Astrocyte (in vitro differentiated cells and primary cell): Measurements from ENCODE around the gene TMEM151A. TPM values are rescaled to one million over a fixed set of nuclear protein-coding genes. Genes with fewer than 3 reads are reported as not detected.
A peak's percentile ranks its signal among the peaks of the same experiment; 100 is the strongest.

ENCODE experiments used
- DNase-seq: peaks from one replicate; pipeline ENCODE4 v3.0.0-alpha.2; 2010; ENCODE audit warnings: low read depth
- FAIRE-seq: peaks from 2 replicates; lab custom pipeline; 2011; peaks lifted over from hg19 to GRCh38; lab: Jason Lieb, UNC
- H2AFZ ChIP-seq: 2 replicates; pipeline ENCODE4 v1.6.0; 2012; ENCODE audit warnings: low read depth, low read length, inconsistent platforms
- H3K27ac ChIP-seq: 2 replicates; pipeline ENCODE4 v1.5.1; 2011; ENCODE audit warnings: low read depth, low read length, inconsistent platforms
- H3K27me3 ChIP-seq: 2 replicates; pipeline ENCODE4 v1.6.0; 2011; ENCODE audit warnings: low read length, inconsistent platforms; ENCODE audit not compliant: insufficient read depth
- H3K36me3 ChIP-seq: 2 replicates; pipeline ENCODE4 v1.5.1; 2011; ENCODE audit warnings: low read length, inconsistent platforms; ENCODE audit not compliant: insufficient read depth
- H3K4me1 ChIP-seq: 2 replicates; pipeline ENCODE4 v1.5.1; 2011; ENCODE audit warnings: low read length, inconsistent platforms; ENCODE audit not compliant: insufficient read depth
- H3K4me2 ChIP-seq: 2 replicates; pipeline ENCODE4 v1.6.0; 2012; ENCODE audit warnings: low read length, inconsistent platforms
- H3K4me3 ChIP-seq: 2 replicates; pipeline ENCODE4 v1.5.1; 2011; ENCODE audit warnings: low read depth, mild to moderate bottlenecking, low read length, inconsistent platforms; ENCODE audit not compliant: insufficient read depth
- H3K79me2 ChIP-seq: 2 replicates; pipeline ENCODE4 v1.6.0; 2012; ENCODE audit warnings: mild to moderate bottlenecking, low read length, inconsistent platforms; ENCODE audit not compliant: insufficient read depth
- H3K9ac ChIP-seq: 2 replicates; pipeline ENCODE4 v1.6.0; 2012; ENCODE audit warnings: mild to moderate bottlenecking, low read length, inconsistent platforms
- H3K9me3 ChIP-seq: 2 replicates; pipeline ENCODE4 v1.5.1; 2012; ENCODE audit warnings: low read depth, mild to moderate bottlenecking, low read length, inconsistent platforms; ENCODE audit not compliant: insufficient read depth
- H4K20me1 ChIP-seq: 2 replicates; pipeline ENCODE4 v1.6.0; 2012; ENCODE audit warnings: low read length, inconsistent platforms; ENCODE audit not compliant: insufficient read depth
- H3K27ac Mint-ChIP-seq: one replicate; pipeline ENCODE4 v1.8.0; 2021; ENCODE audit warnings: mild to moderate bottlenecking, mixed read lengths; ENCODE audit not compliant: unreplicated experiment
- H3K27me3 Mint-ChIP-seq: one replicate; pipeline ENCODE4 v1.8.0; 2021; ENCODE audit warnings: low read depth, mixed read lengths; ENCODE audit not compliant: unreplicated experiment
- H3K36me3 Mint-ChIP-seq: one replicate; pipeline ENCODE4 v1.8.0; 2021; ENCODE audit warnings: low read depth, mixed read lengths; ENCODE audit not compliant: unreplicated experiment
- H3K4me1 Mint-ChIP-seq: one replicate; pipeline ENCODE4 v1.8.0; 2021; ENCODE audit warnings: low read depth, mixed read lengths; ENCODE audit not compliant: unreplicated experiment
- H3K4me3 Mint-ChIP-seq: one replicate; pipeline ENCODE4 v1.8.0; 2021; ENCODE audit warnings: mild to moderate bottlenecking, moderate library complexity, mixed read lengths; ENCODE audit not compliant: unreplicated experiment
- H3K9me3 Mint-ChIP-seq: one replicate; pipeline ENCODE4 v1.8.0; 2021; ENCODE audit warnings: mild to moderate bottlenecking, mixed read lengths; ENCODE audit not compliant: unreplicated experiment
- CTCF ChIP-seq: IDR thresholded peaks from 2 replicates; pipeline ENCODE4 v1.5.1; 2011; ENCODE audit warnings: low read depth, mild to moderate bottlenecking, inconsistent platforms, low read length, moderate library complexity; ENCODE audit not compliant: insufficient read depth
- EZH2 ChIP-seq: IDR thresholded peaks from 2 replicates; pipeline ENCODE4 v1.6.1; 2012; ENCODE audit warnings: mild to moderate bottlenecking, low read length, inconsistent platforms; ENCODE audit not compliant: insufficient read depth
- total RNA-seq: library from RNA; stranded (reverse); gene quantifications from 2 replicates; pipeline ENCODE4 v1.2.1, GENCODE V29; 2021

TMEM151A gene
- total RNA-seq, 1 donor from 2014 or later, result 2.0 TPM

GRCh38 chr11:66339162-66339675 lies 47.5 kb downstream of the TMEM151A start:
- H3K27me3 Mint-ChIP-seq, result no peaks in the 10 kb centered on the region
- no peaks in the 10 kb centered on the region for H3K9me3 Mint-ChIP-seq
- no peak for FAIRE-seq
- peaks cover 45% of the 10 kb centered on the region for H4K20me1 ChIP-seq
- peaks cover 38% of the 10 kb centered on the region for H3K79me2 ChIP-seq
- H3K36me3 Mint-ChIP-seq, result peaks cover 7% of the 10 kb centered on the region
- H3K27ac ChIP-seq, result no peak overlapping the region
- H3K4me2 ChIP-seq, result no peak overlapping the region
- H3K9ac ChIP-seq, result no peak overlapping the region
- DNase-seq, result no peak
- TF ChIP-seq CTCF (no peak), EZH2 (no peak)
- peak overlapping the region; percentile 62 for H3K4me3 Mint-ChIP-seq
- H3K9me3 ChIP-seq, result no peaks in the 10 kb centered on the region
- H3K4me1 Mint-ChIP-seq, result peaks cover 41% of the 10 kb centered on the region
- H2AFZ ChIP-seq, result no peak overlapping the region
- no peaks in the 10 kb centered on the region for H3K27me3 ChIP-seq
- peaks cover 3% of the 10 kb centered on the region for H3K36me3 ChIP-seq
- no peak overlapping the region for H3K4me3 ChIP-seq
- H3K27ac Mint-ChIP-seq, result peak overlapping the region; percentile 50
- peaks cover 49% of the 10 kb centered on the region for H3K4me1 ChIP-seq

GRCh38 chr11:66339686-66340483 lies 48.2 kb downstream of the TMEM151A start:
- H3K9ac ChIP-seq, result no peak overlapping the region
- no peak overlapping the region for H3K27ac ChIP-seq
- Mint-ChIP-seq H3K4me3 (no peak overlapping the region), H3K27ac (no peak overlapping the region), H3K27me3 (no peaks in the 10 kb centered on the region), H3K36me3 (peaks cover 7% of the 10 kb centered on the region), H3K9me3 (no peaks in the 10 kb centered on the region), H3K4me1 (peaks cover 41% of the 10 kb centered on the region)
- peaks cover 3% of the 10 kb centered on the region for H3K36me3 ChIP-seq
- no peak overlapping the region for H3K4me3 ChIP-seq
- peaks cover 46% of the 10 kb centered on the region for H3K4me1 ChIP-seq
- TF ChIP-seq CTCF (no peak), EZH2 (no peak)
- H3K79me2 ChIP-seq, result peaks cover 37% of the 10 kb centered on the region
- no peaks in the 10 kb centered on the region for H3K27me3 ChIP-seq
- FAIRE-seq (no peak), DNase-seq (no peak)
- H4K20me1 ChIP-seq, result peaks cover 45% of the 10 kb centered on the region
- no peaks in the 10 kb centered on the region for H3K9me3 ChIP-seq
- H2AFZ ChIP-seq, result no peak overlapping the region
- no peak overlapping the region for H3K4me2 ChIP-seq
